Activated CD4-positive, alpha-beta memory T cell treated with anti-CD3 and anti-CD28 coated beads, Interleukin-2, amount 10 ng/mL, durations not matched to agents 7 days and 5 days (primary cell): ENCODE results near the gene TM4SF18. TPM values are rescaled to one million over a fixed set of nuclear protein-coding genes. Genes with fewer than 3 reads are reported as not detected.
"Not testable (repeated sequence)": the region's sequence is repeated elsewhere in the genome, so short reads cannot be mapped to it uniquely, and the experiment has no call there.

Experiments used
- CTCF ChIA-PET: fragments of 350-600 bp; sonication (Branson Sonifier 250); formaldehyde crosslinking; loops from one replicate; lab custom pipeline; 2021; ENCODE audit warnings: antibody characterized with exemption, inconsistent platforms; lab: Charles Lee
- POLR2A ChIA-PET: fragments of 350-600 bp; sonication (Branson Sonifier 250); formaldehyde crosslinking; loops from one replicate; lab custom pipeline; 2021; ENCODE audit warnings: antibody characterized with exemption; lab: Charles Lee
- DNase-seq: peaks from one replicate; pipeline ENCODE4 v3.0.0-alpha.2; 2020
- H3K27ac Mint-ChIP-seq: one replicate; pipeline ENCODE4 v1.8.0; 2021; ENCODE audit warnings: mild to moderate bottlenecking, mixed read lengths
- H3K27me3 Mint-ChIP-seq: one replicate; pipeline ENCODE4 v1.8.0; 2021; ENCODE audit warnings: mixed read lengths
- H3K36me3 Mint-ChIP-seq: one replicate; pipeline ENCODE4 v1.8.0; 2021; ENCODE audit warnings: low read depth, mixed read lengths
- H3K4me1 Mint-ChIP-seq: one replicate; pipeline ENCODE4 v1.8.0; 2021; ENCODE audit warnings: mixed read lengths
- H3K4me3 Mint-ChIP-seq: one replicate; pipeline ENCODE4 v1.8.0; 2021; ENCODE audit warnings: mild to moderate bottlenecking, mixed read lengths
- H3K9me3 Mint-ChIP-seq: one replicate; pipeline ENCODE4 v1.8.0; 2021; ENCODE audit warnings: mixed read lengths
- total RNA-seq, 2 experiments: library from RNA; stranded (reverse); gene quantifications; one replicate each; pipeline ENCODE4 v1.2.3, GENCODE V29; 2021

Gene TM4SF18
- total RNA-seq, 2 experiments from 2014 or later: not detected

DNA sequence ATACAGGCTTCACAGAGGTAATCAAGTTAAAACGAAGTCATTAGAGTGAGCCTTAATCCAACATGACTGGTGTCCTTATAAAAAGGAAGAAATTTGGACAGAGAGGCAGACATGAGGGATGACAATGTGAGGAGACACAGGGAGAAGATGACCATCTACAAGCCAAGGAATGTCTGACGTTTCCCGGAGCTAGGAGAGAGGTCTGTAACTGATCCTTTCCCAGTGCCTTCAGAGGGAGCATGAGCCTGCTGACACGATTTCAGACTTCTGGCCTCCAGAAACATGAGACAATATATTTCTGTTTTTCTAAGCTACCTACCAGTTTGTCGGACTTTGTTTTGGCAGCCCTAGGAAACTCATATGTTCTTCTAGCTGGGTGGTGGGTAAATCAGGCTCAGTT, 28.9 kb upstream of the TM4SF18 start:
- Mint-ChIP-seq H3K27me3 (peaks cover 25% of the 10 kb centered on the region), H3K9me3 (no peaks in the 10 kb centered on the region), H3K4me1 (no peaks in the 10 kb centered on the region), H3K27ac (no peak overlapping the region), H3K36me3 (no peaks in the 10 kb centered on the region), H3K4me3 (no peak overlapping the region)
- ChIA-PET POLR2A (no interaction called here), CTCF (no interaction called here)
- no peak for DNase-seq

DNA sequence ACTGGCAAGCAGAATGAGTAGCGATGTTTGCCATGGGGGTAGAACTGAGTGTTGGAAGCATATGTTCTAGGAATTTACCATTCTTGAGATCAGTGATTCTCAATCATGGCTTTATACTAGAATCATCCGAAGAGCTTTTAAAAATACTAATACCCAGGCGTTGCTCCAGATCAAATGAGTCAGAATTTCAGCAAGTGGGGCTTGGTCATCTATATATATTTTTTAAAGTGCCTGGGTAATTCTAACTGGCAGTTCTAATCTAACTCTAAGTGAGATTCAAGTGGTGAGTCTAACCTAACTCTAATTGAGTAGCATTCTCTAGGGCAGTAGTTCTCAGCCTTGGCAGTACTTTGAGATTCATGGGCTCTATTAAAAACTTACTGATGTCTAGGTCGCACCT, 23.2 kb upstream of the TM4SF18 start:
- Mint-ChIP-seq H3K36me3 (no peaks in the 10 kb centered on the region), H3K4me3 (no peak overlapping the region), H3K27me3 (peaks cover 27% of the 10 kb centered on the region), H3K27ac (no peak overlapping the region), H3K9me3 (no peaks in the 10 kb centered on the region), H3K4me1 (no peaks in the 10 kb centered on the region)
- ChIA-PET POLR2A (no interaction called here), CTCF (interaction anchor here (1.0 kb wide), 1 partner anchor 17 kb away, joined by 3 read pairs; no protein-coding TSS in a partner anchor)
- DNase-seq: no peak

DNA sequence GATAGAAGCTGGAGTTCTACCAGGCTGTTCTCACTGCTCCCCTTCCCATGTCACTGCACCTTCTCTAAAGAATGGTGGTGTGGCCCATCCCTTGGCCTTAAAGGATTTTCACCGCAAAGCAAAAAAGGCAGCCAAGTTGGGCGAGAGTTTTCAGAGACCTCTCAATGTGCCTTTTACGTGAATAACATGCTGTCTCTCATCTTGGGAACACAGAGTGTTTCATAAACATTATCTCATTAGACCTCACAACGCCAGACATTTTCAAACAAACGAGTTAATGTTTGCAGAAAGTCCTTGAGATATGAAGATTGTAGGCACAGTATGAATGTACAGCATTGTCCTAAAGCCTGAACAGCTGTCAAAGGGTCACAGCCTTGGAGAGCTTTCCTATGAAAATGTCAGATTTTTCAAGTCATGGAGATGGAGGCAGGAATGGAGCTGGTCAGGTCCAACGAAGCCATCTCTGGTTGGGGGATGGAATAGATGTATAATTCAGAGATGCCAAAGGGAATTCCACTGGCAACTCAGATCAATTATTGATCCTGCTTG, 22.7 kb upstream of the TM4SF18 start:
- no peak overlapping the region for H3K4me3 Mint-ChIP-seq
- no peak overlapping the region for H3K27ac Mint-ChIP-seq
- H3K36me3 Mint-ChIP-seq: no peaks in the 10 kb centered on the region
- CTCF ChIA-PET: no interaction called here
- H3K27me3 Mint-ChIP-seq: peaks cover 29% of the 10 kb centered on the region
- no peaks in the 10 kb centered on the region for H3K4me1 Mint-ChIP-seq
- POLR2A ChIA-PET: no interaction called here
- H3K9me3 Mint-ChIP-seq: no peaks in the 10 kb centered on the region
- no peak for DNase-seq

DNA sequence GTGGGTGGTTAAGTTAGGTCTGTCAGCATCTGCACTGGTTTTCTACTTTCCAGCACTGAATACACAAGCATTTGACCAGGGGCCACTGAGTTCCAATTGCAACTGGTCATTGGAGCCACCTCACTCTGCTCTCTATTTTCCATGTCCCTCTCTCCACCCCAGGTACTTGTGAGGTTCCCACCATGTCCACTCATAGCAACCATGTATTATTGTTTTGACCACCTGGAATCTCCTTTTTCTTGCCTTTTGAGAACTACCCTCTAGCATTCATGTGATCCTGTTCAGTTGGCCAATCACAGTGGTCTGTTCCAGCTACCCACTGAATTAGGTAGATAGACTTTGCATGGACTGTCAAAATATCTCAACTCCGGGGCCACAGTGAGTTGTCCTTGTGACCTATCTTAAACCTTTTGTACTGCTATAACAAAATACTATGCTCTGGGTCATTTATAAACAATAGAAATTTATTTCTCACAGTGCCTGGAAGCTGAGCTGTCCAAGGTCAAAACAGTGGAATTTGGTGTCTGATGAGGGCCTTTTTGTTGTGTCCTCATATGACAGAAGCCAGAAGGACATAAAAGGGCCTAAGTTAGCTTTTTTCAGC, 20.2 kb upstream of the TM4SF18 start:
- ChIA-PET CTCF (interaction anchor here (1.0 to 1.6 kb wide), 2 partner anchors 21 to 234 kb away, joined by 3 read pairs; partner anchors contain the start of gene TM4SF18), POLR2A (no interaction called here)
- Mint-ChIP-seq H3K4me1 (no peaks in the 10 kb centered on the region), H3K4me3 (no peak overlapping the region), H3K27ac (no peak overlapping the region), H3K27me3 (peaks cover 32% of the 10 kb centered on the region), H3K36me3 (no peaks in the 10 kb centered on the region), H3K9me3 (no peaks in the 10 kb centered on the region)
- DNase-seq: no peak

DNA sequence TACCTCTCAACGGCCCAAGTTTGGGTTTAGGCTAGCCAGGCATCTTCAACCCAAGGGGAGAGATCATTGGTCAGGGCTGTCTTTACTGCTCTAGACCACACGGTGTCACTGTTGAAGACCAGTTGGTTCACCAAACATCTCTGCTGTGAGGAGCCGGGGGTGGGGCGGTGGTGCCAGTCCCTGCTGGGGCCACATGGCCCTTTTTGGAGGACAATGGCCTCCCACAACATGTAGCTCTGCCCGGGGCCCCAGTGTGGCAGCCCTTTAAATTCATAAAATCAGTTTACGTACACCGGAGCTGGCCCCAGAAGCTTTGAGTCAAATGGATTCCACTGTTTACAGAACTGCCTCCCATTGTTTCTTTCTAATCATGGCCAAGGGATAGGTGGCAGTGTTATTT, 19.1 kb upstream of the TM4SF18 start:
- no peak overlapping the region for H3K4me3 Mint-ChIP-seq
- no peaks in the 10 kb centered on the region for H3K4me1 Mint-ChIP-seq
- peaks cover 28% of the 10 kb centered on the region for H3K27me3 Mint-ChIP-seq
- peak; percentile 29 for DNase-seq
- ChIA-PET POLR2A (no interaction called here), CTCF (interaction anchor here (1.6 kb wide), 1 partner anchor 233 kb away, joined by 3 read pairs; no protein-coding TSS in a partner anchor)
- no peak overlapping the region for H3K27ac Mint-ChIP-seq
- H3K9me3 Mint-ChIP-seq: no peaks in the 10 kb centered on the region
- H3K36me3 Mint-ChIP-seq: no peaks in the 10 kb centered on the region

DNA sequence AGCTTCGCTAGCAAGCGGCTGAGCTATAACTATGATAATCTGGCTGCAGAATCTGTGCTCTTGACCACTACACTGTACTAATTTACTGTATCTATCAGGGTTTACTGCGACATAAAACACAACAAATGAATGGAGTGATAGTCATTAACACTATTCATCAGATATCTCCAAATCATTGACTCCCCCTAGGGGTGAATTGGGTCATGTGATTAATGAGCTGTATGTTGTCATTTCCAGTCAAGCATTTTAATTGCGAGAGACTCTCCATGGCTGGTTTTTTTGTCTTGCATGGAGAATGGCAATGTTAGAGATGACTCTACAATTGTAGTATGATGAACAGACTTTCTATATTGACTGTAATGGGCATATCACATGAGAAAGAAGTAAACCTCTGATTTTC, 10.5 kb upstream of the TM4SF18 start:
- Mint-ChIP-seq H3K9me3 (no peaks in the 10 kb centered on the region), H3K4me3 (no peak overlapping the region), H3K27me3 (peaks cover 30% of the 10 kb centered on the region), H3K4me1 (peaks cover 7% of the 10 kb centered on the region), H3K36me3 (no peaks in the 10 kb centered on the region), H3K27ac (no peak overlapping the region)
- no peak for DNase-seq
- POLR2A ChIA-PET: no interaction called here
- CTCF ChIA-PET: interaction anchor here (0.6 kb wide), 1 partner anchor 153 kb away, joined by 4 read pairs; no protein-coding TSS in a partner anchor

DNA sequence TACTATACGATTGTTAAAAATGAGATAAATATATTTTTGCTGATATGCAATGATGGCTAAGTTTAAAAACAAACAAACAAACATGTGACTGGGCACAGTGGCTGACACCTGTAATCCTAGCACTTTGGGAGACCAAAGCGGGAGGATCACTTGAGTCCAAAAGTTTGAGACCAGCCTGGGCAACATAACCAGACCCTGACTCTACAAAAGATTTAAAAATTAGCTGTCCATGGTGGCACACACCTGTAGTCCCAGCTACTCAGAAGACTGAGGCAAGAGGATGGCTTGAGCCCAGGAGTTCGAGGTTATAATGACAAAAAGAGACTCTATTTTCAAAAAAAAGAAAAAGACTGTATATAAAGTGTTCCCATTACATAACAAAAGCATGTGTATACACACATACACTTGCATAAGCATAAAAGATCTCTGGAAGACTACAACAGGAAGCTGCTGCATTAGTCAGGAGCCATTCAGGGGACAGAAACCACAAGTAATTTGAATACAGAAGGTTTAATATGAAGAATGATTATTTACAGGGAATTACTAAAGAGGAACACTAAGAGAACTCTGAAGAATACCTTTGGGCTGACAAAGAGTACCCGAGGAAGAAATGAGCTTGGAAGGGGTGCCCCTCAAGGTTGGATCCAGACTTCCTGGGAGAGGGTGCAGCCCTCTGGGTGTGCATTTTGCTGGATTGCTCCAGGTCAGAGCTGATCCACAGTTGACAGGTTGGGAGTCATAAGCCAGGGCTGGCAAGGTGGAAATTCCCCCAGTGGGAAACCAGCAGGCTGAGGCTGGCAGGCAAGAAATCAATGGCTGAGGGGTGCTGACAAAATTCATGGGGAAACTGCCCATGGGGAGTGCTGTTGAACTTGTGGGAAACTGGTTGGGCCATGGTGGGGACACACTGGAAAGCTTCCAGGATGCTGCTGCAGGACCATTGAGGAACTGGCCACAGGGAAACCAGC, 9.3 kb upstream of the TM4SF18 start:
- H3K27ac Mint-ChIP-seq: no peak overlapping the region
- DNase-seq: no peak
- H3K4me1 Mint-ChIP-seq: peaks cover 7% of the 10 kb centered on the region
- no peaks in the 10 kb centered on the region for H3K9me3 Mint-ChIP-seq
- CTCF ChIA-PET: no interaction called here
- no peak overlapping the region for H3K4me3 Mint-ChIP-seq
- POLR2A ChIA-PET: no interaction called here
- H3K27me3 Mint-ChIP-seq: peaks cover 25% of the 10 kb centered on the region
- H3K36me3 Mint-ChIP-seq: no peaks in the 10 kb centered on the region

DNA sequence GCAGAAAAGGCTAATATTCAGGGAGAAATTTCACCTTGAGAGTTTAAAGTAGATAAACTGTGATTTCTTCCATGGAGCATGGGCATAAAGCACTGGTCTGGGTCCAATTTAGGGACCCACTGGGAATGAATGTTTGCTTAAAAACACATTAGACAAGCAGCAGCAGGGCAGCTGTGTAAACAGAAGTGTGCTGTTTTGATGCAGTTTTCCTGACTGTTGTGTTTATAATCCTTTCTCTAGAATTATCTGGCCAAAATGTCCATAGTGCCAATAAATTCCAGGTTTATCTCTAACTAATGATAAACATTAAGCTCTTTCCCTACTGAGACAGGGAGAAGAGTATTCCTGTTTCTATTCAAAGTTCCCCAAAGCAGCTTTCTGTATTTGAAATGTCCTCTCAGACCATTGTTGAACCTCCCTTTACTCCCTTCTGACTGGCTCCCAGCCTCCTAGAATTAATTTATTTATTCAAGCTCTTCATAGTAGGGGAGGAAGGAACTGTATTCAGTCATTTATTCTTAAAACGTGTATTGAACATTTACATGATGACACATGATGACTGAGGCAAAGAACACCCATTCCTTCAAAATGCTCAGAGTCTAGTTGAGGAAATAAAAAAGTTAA, 7.0 kb upstream of the TM4SF18 start:
- POLR2A ChIA-PET: no interaction called here
- H3K4me1 Mint-ChIP-seq: peaks cover 7% of the 10 kb centered on the region
- H3K9me3 Mint-ChIP-seq: no peaks in the 10 kb centered on the region
- CTCF ChIA-PET: interaction anchor here (0.7 kb wide), 1 partner anchor 13 kb away, joined by 3 read pairs; no protein-coding TSS in a partner anchor
- H3K36me3 Mint-ChIP-seq: no peaks in the 10 kb centered on the region
- peaks cover 21% of the 10 kb centered on the region for H3K27me3 Mint-ChIP-seq
- no peak overlapping the region for H3K4me3 Mint-ChIP-seq
- no peak overlapping the region for H3K27ac Mint-ChIP-seq
- no peak for DNase-seq

DNA sequence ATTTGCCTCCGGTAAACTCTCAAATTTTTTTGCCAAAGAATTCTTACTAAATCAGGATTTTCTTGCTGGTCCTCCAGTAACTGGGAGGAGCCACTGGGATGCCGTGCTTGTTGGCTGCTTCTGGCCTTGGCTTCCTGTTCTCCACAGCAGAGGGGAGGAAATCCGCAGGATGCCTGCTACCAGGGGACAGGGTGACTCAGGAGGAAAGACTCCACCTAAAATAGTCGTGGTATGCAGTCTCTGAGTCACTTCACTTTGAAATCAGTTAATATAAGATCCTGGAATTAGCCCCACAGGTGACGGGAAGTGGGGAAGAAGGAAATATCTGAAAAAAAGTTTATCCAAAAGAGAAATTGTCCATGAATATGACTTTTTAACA, 6.5 kb upstream of the TM4SF18 start:
- no peak overlapping the region for H3K4me3 Mint-ChIP-seq
- POLR2A ChIA-PET: no interaction called here
- no peak for DNase-seq
- no peak overlapping the region for H3K27ac Mint-ChIP-seq
- CTCF ChIA-PET: no interaction called here
- H3K36me3 Mint-ChIP-seq: no peaks in the 10 kb centered on the region
- H3K4me1 Mint-ChIP-seq: peaks cover 7% of the 10 kb centered on the region
- no peaks in the 10 kb centered on the region for H3K9me3 Mint-ChIP-seq
- H3K27me3 Mint-ChIP-seq: peaks cover 21% of the 10 kb centered on the region

DNA sequence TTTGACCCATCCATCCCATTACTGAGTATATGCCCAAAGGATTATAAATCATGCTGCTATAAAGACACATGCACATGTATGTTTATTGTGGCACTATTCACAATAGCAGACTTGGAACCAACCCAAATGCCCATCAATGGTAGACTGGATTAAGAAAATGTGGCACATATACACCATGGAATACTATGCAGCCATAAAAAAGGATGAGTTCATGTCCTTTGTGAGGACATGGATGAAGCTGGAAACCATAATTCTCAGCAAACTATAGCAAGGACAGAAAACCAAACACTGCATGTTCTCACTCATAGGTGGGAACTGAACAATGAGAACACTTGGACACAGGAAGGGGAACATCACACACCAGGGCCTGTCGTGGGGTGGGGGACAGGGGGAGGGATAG, 4.0 kb upstream of the TM4SF18 start:
- H3K9me3 Mint-ChIP-seq, CTCF ChIA-PET: not testable (repeated sequence)

DNA sequence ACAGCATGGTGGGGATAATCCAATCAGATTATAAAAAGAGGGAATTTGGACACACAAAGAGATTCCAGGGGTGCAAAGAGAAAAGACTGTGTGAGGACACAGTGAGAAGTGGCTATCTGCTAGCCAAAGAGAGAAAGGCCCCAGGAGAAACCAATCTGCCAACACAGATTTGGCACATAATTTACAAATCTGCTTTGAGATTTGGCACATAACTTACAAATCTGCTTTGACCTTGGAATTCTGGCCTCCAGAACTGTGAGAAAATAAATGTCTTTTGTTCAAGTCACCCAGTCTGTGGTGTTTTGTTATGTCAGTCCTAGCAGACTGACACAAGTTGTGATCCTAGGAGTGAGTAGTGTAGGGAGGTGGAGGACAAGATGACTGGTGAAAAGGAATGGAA, 3.5 kb upstream of the TM4SF18 start:
- H3K4me1 Mint-ChIP-seq: peaks cover 7% of the 10 kb centered on the region
- no peaks in the 10 kb centered on the region for H3K36me3 Mint-ChIP-seq
- no peak for DNase-seq
- POLR2A ChIA-PET: no interaction called here
- H3K27me3 Mint-ChIP-seq: peaks cover 21% of the 10 kb centered on the region
- no peaks in the 10 kb centered on the region for H3K9me3 Mint-ChIP-seq
- H3K4me3 Mint-ChIP-seq: no peak overlapping the region
- CTCF ChIA-PET: no interaction called here
- H3K27ac Mint-ChIP-seq: no peak overlapping the region

More for the DNA sequence above, 4.0 kb upstream of the TM4SF18 start:
- POLR2A ChIA-PET, H3K27ac Mint-ChIP-seq, H3K4me3 Mint-ChIP-seq, H3K4me1 Mint-ChIP-seq, DNase-seq, H3K36me3 Mint-ChIP-seq: not testable (repeated sequence)
- peaks cover 21% of the 10 kb centered on the region for H3K27me3 Mint-ChIP-seq

DNA sequence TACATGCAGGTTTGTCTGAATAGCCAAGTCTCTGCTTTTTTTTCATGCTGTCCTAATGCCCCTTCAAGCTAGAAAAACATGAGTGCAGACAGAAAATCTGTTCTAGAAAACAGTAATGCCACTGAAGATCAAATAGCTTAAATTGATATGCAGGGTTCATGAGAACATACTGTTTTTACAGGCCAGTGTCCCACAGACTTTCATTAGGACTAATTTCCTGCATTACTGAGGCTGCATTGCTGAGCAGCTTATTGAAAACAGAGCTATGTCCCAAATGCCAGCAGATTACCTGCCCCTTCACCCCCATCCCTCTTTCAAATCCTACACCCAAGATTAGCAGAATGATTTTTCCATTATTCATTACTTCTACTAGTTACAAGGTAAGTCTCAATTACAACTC, 665 bp downstream of the TM4SF18 start:
- no peaks in the 10 kb centered on the region for H3K4me1 Mint-ChIP-seq
- ChIA-PET CTCF (interaction anchor here (1.3 kb wide), 1 partner anchor 21 kb away, joined by 3 read pairs; no protein-coding TSS in a partner anchor), POLR2A (no interaction called here)
- no peaks in the 10 kb centered on the region for H3K9me3 Mint-ChIP-seq
- no peak overlapping the region for H3K4me3 Mint-ChIP-seq
- H3K36me3 Mint-ChIP-seq: no peaks in the 10 kb centered on the region
- peaks cover 23% of the 10 kb centered on the region for H3K27me3 Mint-ChIP-seq
- no peak overlapping the region for H3K27ac Mint-ChIP-seq
- no peak for DNase-seq
